Mammary epithelial cell (primary cell): ENCODE results near the gene KCNH5.

ENCODE experiments used
- CTCF ChIP-seq, 2 donors: IDR thresholded peaks in 1 of 2; conservative IDR thresholded peaks in 1 of 2; 2 replicates each; pipeline ENCODE4 v1.5.1; 2011 to 2012; ENCODE audit warnings: inconsistent platforms in 2 of 2, low read length in 2 of 2, mild to moderate bottlenecking in 2 of 2, control low read depth in 1 of 2, low read depth in 1 of 2; ENCODE audit not compliant: insufficient read depth in 1 of 2; ENCODE audit errors: extremely low read depth in 1 of 2
- EZH2 ChIP-seq: IDR thresholded peaks from 2 replicates; pipeline ENCODE4 v1.6.1; 2012; ENCODE audit warnings: low read length, inconsistent platforms, borderline replicate concordance

- TF ChIP-seq CTCF (conservative IDR thresholded peaks at IDR 0.05 in 1 of 2, IDR thresholded peaks at IDR 0.05 in 1 of 2; ENCODE audit: extremely low read depth in 1 of 2, insufficient read depth in 1 of 2, low read depth in 1 of 2, low read length in 2 of 2) (no peak), EZH2 (no peak)
These were observed 335.5 kb downstream of the KCNH5 start for GRCh38 chr14:62709773-62710172.
